HepG2 (cell line): ENCODE measurements around the gene GIPC1. TPM values are rescaled to one million over a fixed set of nuclear protein-coding genes. Genes with fewer than 3 reads are reported as not detected.

Experiments used
- BCL6 ChIP-seq: IDR thresholded peaks from 2 replicates; pipeline ENCODE4 v1.6.1; 2016; ENCODE audit warnings: missing genetic modification reagents, missing compliant biosample characterization
- CSRNP2 ChIP-seq: sonication (generic); formaldehyde crosslinking; conservative IDR thresholded peaks from 2 replicates; pipeline ENCODE4 v1.8.0; 2022; ENCODE audit warnings: low read depth, missing genetic modification reagents
- FLYWCH1 ChIP-seq: sonication (generic); formaldehyde crosslinking; IDR thresholded peaks from 2 replicates; pipeline ENCODE4 v1.8.1; 2023; ENCODE audit warnings: mild to moderate bottlenecking, missing genetic modification reagents
- HDAC1 ChIP-seq: sonication (generic); formaldehyde crosslinking; IDR thresholded peaks from 2 replicates; pipeline ENCODE4 v1.5.1; 2020; ENCODE audit warnings: mild to moderate bottlenecking, missing genetic modification reagents
- HES4 ChIP-seq: sonication (generic); formaldehyde crosslinking; IDR thresholded peaks from 2 replicates; pipeline ENCODE4 v1.9.0; 2021; ENCODE audit warnings: mild to moderate bottlenecking, missing genetic modification reagents, borderline replicate concordance
- KMT2A ChIP-seq: sonication (generic); formaldehyde crosslinking; IDR thresholded peaks from 2 replicates; pipeline ENCODE4 v1.4.0; 2020; ENCODE audit warnings: missing genetic modification reagents
- MAFK ChIP-seq, 2 experiments: IDR thresholded peaks in 1 of 2; conservative IDR thresholded peaks in 1 of 2; 2 replicates each; pipeline ENCODE4 v1.6.1; 2011; ENCODE audit warnings: improper control_type of control experiment in 2 of 2, low read length in 2 of 2
- MLX ChIP-seq: IDR thresholded peaks from 2 replicates; pipeline ENCODE4 v1.6.1; 2016
- SALL1 ChIP-seq: sonication (generic); formaldehyde crosslinking; IDR thresholded peaks from 2 replicates; pipeline ENCODE4 v1.8.0; 2022; ENCODE audit warnings: mild to moderate bottlenecking, missing genetic modification reagents
- SIX4 ChIP-seq: sonication (generic); formaldehyde crosslinking; IDR thresholded peaks from 2 replicates; pipeline ENCODE4 v1.4.0; 2020; ENCODE audit warnings: missing genetic modification reagents
- SRSF9 ChIP-seq: fragments of 200-400 bp; formaldehyde crosslinking; IDR thresholded peaks from 2 replicates; pipeline ENCODE4 v1.6.1; 2018; ENCODE audit warnings: borderline replicate concordance, mild to moderate bottlenecking, low read depth, low read length; ENCODE audit not compliant: insufficient read depth, poor library complexity, severe bottlenecking
- ZBTB25 ChIP-seq: IDR thresholded peaks from 2 replicates; pipeline ENCODE4 v1.6.1; 2018; ENCODE audit warnings: missing genetic modification reagents
- ZC3H13 ChIP-seq: sonication (generic); formaldehyde crosslinking; IDR thresholded peaks from 2 replicates; pipeline ENCODE4 v1.8.1; 2023; ENCODE audit warnings: mild to moderate bottlenecking, missing genetic modification reagents, moderate library complexity
- ZHX2 ChIP-seq, 2 experiments: sonication (generic) in 1 of 2; formaldehyde crosslinking in 1 of 2; IDR thresholded peaks; 2 replicates each; pipeline versions ENCODE4 v1.6.1 to v1.9.0; 2014 to 2022; ENCODE audit warnings: antibody characterized with exemption in 1 of 2, borderline replicate concordance in 1 of 2, inconsistent platforms in 1 of 2, low read depth in 1 of 2, missing genetic modification reagents in 1 of 2
- ZNF460 ChIP-seq: sonication (generic); formaldehyde crosslinking; IDR thresholded peaks from 2 replicates; pipeline ENCODE4 v1.5.1; 2020; ENCODE audit warnings: missing genetic modification reagents, mild to moderate bottlenecking, borderline replicate concordance
- ZNF484 ChIP-seq: sonication (generic); formaldehyde crosslinking; IDR thresholded peaks from 2 replicates; pipeline ENCODE4 v1.5.1; 2020; ENCODE audit warnings: mild to moderate bottlenecking, low read depth, missing genetic modification reagents, borderline replicate concordance
- polyA plus RNA-seq, 8 experiments: library from polyadenylated mRNA; depleted of rRNA in 3 of 8; stranded (reverse) in 7 of 8; unstranded in 1 of 8; fragments of >200 nt; fragmentation: Illumina TruSeq in 4 of 8; extraction: Trizol in 4 of 8; gene quantifications; 2 replicates each; pipeline versions ENCODE4 v1.2.1 to v1.2.3, GENCODE V29; 2011 to 2016; ENCODE audit warnings: low read depth in 4 of 8, missing spikeins in 1 of 8, mixed read lengths in 1 of 8; ENCODE audit not compliant: insufficient read depth in 1 of 8
- total RNA-seq, 5 experiments: library from RNA; depleted of rRNA; stranded (reverse); fragments of >200 nt; fragmentation: Illumina TruSeq; extraction: Trizol; gene quantifications; 2 replicates each; pipeline ENCODE4 v1.2.3, GENCODE V29; 2016; ENCODE audit warnings: low read depth in 1 of 5
- TF ChIP-seq, protein P1 (sequence below): sonication (generic); formaldehyde crosslinking; IDR thresholded peaks from 2 replicates; pipeline ENCODE4 v1.8.1; 2023; ENCODE audit warnings: missing genetic modification reagents, mild to moderate bottlenecking, borderline replicate concordance

Gene GIPC1
- total and polyA plus RNA-seq, 2 of the 13 experiments (the other 11 are each of a cell fraction or from before 2014, with no cell fraction given) = 27.1 to 48.1 TPM

DNA sequence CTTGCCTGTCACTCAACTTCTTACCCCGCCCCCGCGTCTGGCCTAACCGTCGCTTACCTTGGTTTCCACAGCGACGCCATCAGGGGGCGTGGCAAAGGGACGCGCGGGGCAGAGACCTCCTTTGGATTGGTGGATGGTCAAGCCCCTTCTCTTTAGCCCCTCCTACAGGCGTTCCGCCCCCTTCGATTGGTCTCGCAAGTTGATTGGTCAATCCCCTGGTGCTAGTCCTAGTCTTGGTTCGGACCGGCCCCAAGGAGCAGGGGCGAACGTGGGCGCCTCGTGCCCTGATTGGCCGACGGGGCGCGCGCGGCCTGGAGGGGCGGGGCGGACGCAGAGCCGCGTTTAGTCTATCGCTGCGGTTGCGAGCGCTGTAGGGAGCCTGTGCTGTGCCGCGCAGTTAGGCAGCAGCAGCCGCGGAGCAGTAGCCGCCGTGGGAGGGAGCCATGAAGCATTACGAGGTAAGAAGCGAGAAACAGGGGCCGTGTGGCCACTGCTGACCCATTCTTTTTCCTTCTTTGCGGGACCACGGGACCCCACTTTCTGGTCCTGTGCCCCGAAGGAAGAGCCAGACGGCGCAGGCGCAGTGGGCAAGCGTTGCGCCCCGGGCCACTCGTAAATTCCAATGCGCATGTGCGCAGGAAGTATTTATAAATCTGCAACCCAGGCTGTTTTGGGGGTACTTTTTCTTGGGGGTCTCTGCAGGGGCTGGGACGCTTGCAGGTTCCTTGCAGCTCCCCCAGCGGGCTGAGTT lies 33.5 kb upstream of the GIPC1 start, which contains the start of gene TECR (continued):
- TF ChIP-seq CSRNP2 (CRISPR knock-in tag) (no peak), SALL1 (peak; percentile 75), ZC3H13 (CRISPR knock-in tag) (no peak), SIX4 (CRISPR knock-in tag) (no peak), HDAC1 (peak; percentile 73), ZHX2 (IDR thresholded peaks at IDR 0.05; ENCODE audit: low read depth) (peak; percentile 21; the same call in 1 of the 2 replicates), ZHX2 (CRISPR knock-in tag; IDR thresholded peaks at IDR 0.05; ENCODE audit: borderline replicate concordance) (no peak), MAFK (conservative IDR thresholded peaks at IDR 0.05 in 1 of 2, IDR thresholded peaks at IDR 0.05 in 1 of 2; ENCODE audit: low read length in 2 of 2) (peak; percentile 41 to 45; a peak in 3 of 4 replicates), ZBTB25 (CRISPR knock-in tag) (no peak), FLYWCH1 (CRISPR knock-in tag) (no peak), ZNF460 (no peak), ZNF484 (CRISPR knock-in tag) (no peak), SRSF9 (no peak), BCL6 (CRISPR knock-in tag) (no peak), KMT2A (CRISPR knock-in tag) (peak; percentile 70), HES4 (CRISPR knock-in tag) (no peak), MLX (CRISPR knock-in tag) (no peak)
- TF ChIP-seq, protein P1, sequence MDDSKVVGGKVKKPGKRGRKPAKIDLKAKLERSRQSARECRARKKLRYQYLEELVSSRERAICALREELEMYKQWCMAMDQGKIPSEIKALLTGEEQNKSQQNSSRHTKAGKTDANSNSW (CRISPR knock-in tag) = no peak; the same call in 1 of the 2 replicates
